Hindlimb muscle (tissue), 1 donor: ENCODE data around the gene MAP3K20. TPM values are rescaled to one million over a fixed set of nuclear protein-coding genes. Genes with fewer than 3 reads are reported as not detected.
"Not testable (repeated sequence)": the region's sequence is repeated elsewhere in the genome, so short reads cannot be mapped to it uniquely, and the experiment has no call there.

Source experiments
- DNase-seq: peaks from one replicate; pipeline ENCODE4 v3.0.0-alpha.2; 2013
- polyA plus RNA-seq: library from polyadenylated mRNA; unstranded; fragments of 120-200 nt; gene quantifications from one replicate; pipeline ENCODE4 v1.2.1, GENCODE V29; 2013; ENCODE audit not compliant: insufficient read length

The MAP3K20 gene
- 79.1 TPM for polyA plus RNA-seq

GRCh38 chr2:173075781-173076580 lies at the start of gene MAP3K20:
Gene MAP3K20, plus strand, starts transcription at chr2:173075846. Its CDS starts 15,186 bp downstream, at chr2:173091032.
- DNase-seq = peak; percentile 80

- no peak for DNase-seq
Measured at GRCh38 chr2:173026479-173026878, 49.2 kb upstream of the MAP3K20 start.

GRCh38 chr2:173027181-173028128 lies 48.2 kb upstream of the MAP3K20 start:
- peak; percentile 91 for DNase-seq

- no peak for DNase-seq
Measured at GRCh38 chr2:173028141-173028540, 47.5 kb upstream of the MAP3K20 start.

- no peak for DNase-seq
Measured at GRCh38 chr2:173028671-173029070, 47.0 kb upstream of the MAP3K20 start.

- DNase-seq = no peak
Measured at GRCh38 chr2:173030561-173031490, 44.8 kb upstream of the MAP3K20 start.

- DNase-seq = no peak
Measured at GRCh38 chr2:173032032-173032431, 43.6 kb upstream of the MAP3K20 start.

- DNase-seq = no peak
Measured at GRCh38 chr2:173033084-173033483, 42.6 kb upstream of the MAP3K20 start.

- DNase-seq = no peak
Measured at GRCh38 chr2:173034143-173034542, 41.5 kb upstream of the MAP3K20 start.

GRCh38 chr2:173037245-173038120 lies 38.2 kb upstream of the MAP3K20 start:
- DNase-seq = no peak

GRCh38 chr2:173038257-173038656 lies 37.4 kb upstream of the MAP3K20 start:
- not testable (repeated sequence) for DNase-seq

- no peak for DNase-seq
Measured at GRCh38 chr2:173040729-173041128, 34.9 kb upstream of the MAP3K20 start.

GRCh38 chr2:173043476-173043875 lies 32.2 kb upstream of the MAP3K20 start:
- DNase-seq = no peak

- no peak for DNase-seq
Measured at GRCh38 chr2:173043897-173044519, 31.6 kb upstream of the MAP3K20 start.

- no peak for DNase-seq
Measured at GRCh38 chr2:173044686-173045085, 31.0 kb upstream of the MAP3K20 start.

GRCh38 chr2:173045181-173045580 lies 30.5 kb upstream of the MAP3K20 start:
- no peak for DNase-seq

- DNase-seq = no peak
Measured at GRCh38 chr2:173048522-173048896, 27.1 kb upstream of the MAP3K20 start.

GRCh38 chr2:173048897-173049661 lies 26.6 kb upstream of the MAP3K20 start:
- peak; percentile 71 for DNase-seq

GRCh38 chr2:173049831-173050230 lies 25.8 kb upstream of the MAP3K20 start:
- DNase-seq = no peak

- DNase-seq = no peak
Measured at GRCh38 chr2:173050684-173051083, 25.0 kb upstream of the MAP3K20 start.
